GM04504 (cell line): ENCODE data around the gene FMO5.
"Not testable (repeated sequence)": the region's sequence is repeated elsewhere in the genome, so short reads cannot be mapped to it uniquely, and the experiment has no call there.

Experiments used
- DNase-seq: peaks from one replicate; pipeline ENCODE4 v3.0.0-alpha.2; 2012; ENCODE audit warnings: low read depth

Gene FMO5

GRCh38 chr1:147225193-147225730 is at the start of gene FMO5:
FMO5 (minus strand) TSS chr1:147225339; CDS start chr1:147225029, 310 bp downstream.
- peak; percentile 27 for DNase-seq

- peak; percentile 66 for DNase-seq
These were observed 48.5 kb upstream of the FMO5 start for GRCh38 chr1:147273409-147274336.

GRCh38 chr1:147272042-147272441 is 46.9 kb upstream of the FMO5 start:
- no peak for DNase-seq

GRCh38 chr1:147270721-147271120 is 45.6 kb upstream of the FMO5 start:
- no peak for DNase-seq

- DNase-seq = no peak
These were observed 42.6 kb upstream of the FMO5 start for GRCh38 chr1:147267711-147268110.

- no peak for DNase-seq
These were observed 41.2 kb upstream of the FMO5 start for GRCh38 chr1:147266381-147266780.

GRCh38 chr1:147264158-147264768 is 39.1 kb upstream of the FMO5 start:
- no peak for DNase-seq

GRCh38 chr1:147260956-147261355 is 35.8 kb upstream of the FMO5 start:
- no peak for DNase-seq

- DNase-seq = no peak
These were observed 27.4 kb upstream of the FMO5 start for GRCh38 chr1:147252540-147252939.

GRCh38 chr1:147247656-147248238 is 22.6 kb upstream of the FMO5 start:
- DNase-seq = no peak

GRCh38 chr1:147246910-147247655 is 21.9 kb upstream of the FMO5 start:
- peak; percentile 25 for DNase-seq

- no peak for DNase-seq
These were observed 21.0 kb upstream of the FMO5 start for GRCh38 chr1:147246044-147246690.

GRCh38 chr1:147245586-147246021 is 20.5 kb upstream of the FMO5 start:
- no peak for DNase-seq

- DNase-seq = no peak
These were observed 20.0 kb upstream of the FMO5 start for GRCh38 chr1:147245129-147245528.

GRCh38 chr1:147243841-147244240 is 18.7 kb upstream of the FMO5 start:
- no peak for DNase-seq

- no peak for DNase-seq
These were observed 18.1 kb upstream of the FMO5 start for GRCh38 chr1:147243228-147243685.

GRCh38 chr1:147242449-147243227 is 17.5 kb upstream of the FMO5 start, which contains the start of gene CHD1L:
CHD1L (plus strand) TSS chr1:147242684; CDS start chr1:147242704, 20 bp downstream.
- DNase-seq = peak; percentile 91

GRCh38 chr1:147241934-147242448 is 16.9 kb upstream of the FMO5 start:
- DNase-seq = no peak

GRCh38 chr1:147240131-147240721 is 15.1 kb upstream of the FMO5 start:
- DNase-seq = not testable (repeated sequence)
